Measurements from ENCODE around the gene PHLDA2. TPM values are rescaled to one million over a fixed set of nuclear protein-coding genes. Genes with fewer than 3 reads are reported as not detected.

PHLDA2 gene
- total RNA-seq, 1 experiment from 2014 or later, result 101 TPM

DNA sequence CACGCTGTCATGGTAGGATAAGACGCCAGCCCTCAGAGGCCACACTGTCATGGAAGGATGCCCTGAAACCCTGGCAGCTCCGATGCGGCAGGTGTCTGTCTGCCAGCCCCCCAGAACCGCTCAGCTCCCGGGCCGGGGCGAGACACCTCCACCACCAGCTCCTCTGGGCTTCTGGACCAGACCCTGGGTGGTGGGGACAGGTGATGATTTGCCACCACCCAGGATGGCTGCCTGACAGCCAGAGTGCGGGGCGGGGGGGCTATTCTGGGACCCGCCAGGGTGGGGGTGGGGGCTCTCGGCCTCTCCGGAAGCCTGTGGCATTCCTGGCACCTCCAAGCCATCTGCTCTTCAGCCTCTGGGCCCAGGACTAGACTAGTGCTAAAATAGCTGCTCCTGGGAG lies 9.4 kb downstream of the PHLDA2 start:
- Histone ChIP-seq H3F3A (ENCODE audit: low read length, unreplicated experiment) (no peaks in the 10 kb centered on the region), H3K4me3 (ENCODE audit: low read length) (no peak overlapping the region), H3K9me3 (ENCODE audit: low read length) (no peaks in the 10 kb centered on the region), H4K20me1 (ENCODE audit: low read length) (no peaks in the 10 kb centered on the region; the same call in 1 of the 2 replicates), H3K27ac (ENCODE audit: low read length) (no peak overlapping the region), H3K27me3 (ENCODE audit: low read length) (no peaks in the 10 kb centered on the region), H3K4me2 (ENCODE audit: low read length) (no peak overlapping the region), H3K79me2 (ENCODE audit: low read length) (peaks cover 2% of the 10 kb centered on the region; the same call in 1 of the 2 replicates), H3K9me2 (replicated peaks; ENCODE audit: low read length) (no peaks in the 10 kb centered on the region), H3K36me3 (ENCODE audit: low read depth, low read length) (no peaks in the 10 kb centered on the region), H3K9ac (ENCODE audit: low read length) (no peak overlapping the region), H3K4me1 (ENCODE audit: insufficient read depth, low read length) (peaks cover 9% of the 10 kb centered on the region), H2AFZ (ENCODE audit: low read length) (no peak overlapping the region)
- ChIA-PET CTCF (no interaction called here), POLR2A (ENCODE audit: unreplicated experiment) (no interaction called here)
- DNase-seq (no peak), ATAC-seq (no peak)
- intact Hi-C loops (cut with micrococcal nuclease), result no loop called here
- TF ChIP-seq, protein P1, sequence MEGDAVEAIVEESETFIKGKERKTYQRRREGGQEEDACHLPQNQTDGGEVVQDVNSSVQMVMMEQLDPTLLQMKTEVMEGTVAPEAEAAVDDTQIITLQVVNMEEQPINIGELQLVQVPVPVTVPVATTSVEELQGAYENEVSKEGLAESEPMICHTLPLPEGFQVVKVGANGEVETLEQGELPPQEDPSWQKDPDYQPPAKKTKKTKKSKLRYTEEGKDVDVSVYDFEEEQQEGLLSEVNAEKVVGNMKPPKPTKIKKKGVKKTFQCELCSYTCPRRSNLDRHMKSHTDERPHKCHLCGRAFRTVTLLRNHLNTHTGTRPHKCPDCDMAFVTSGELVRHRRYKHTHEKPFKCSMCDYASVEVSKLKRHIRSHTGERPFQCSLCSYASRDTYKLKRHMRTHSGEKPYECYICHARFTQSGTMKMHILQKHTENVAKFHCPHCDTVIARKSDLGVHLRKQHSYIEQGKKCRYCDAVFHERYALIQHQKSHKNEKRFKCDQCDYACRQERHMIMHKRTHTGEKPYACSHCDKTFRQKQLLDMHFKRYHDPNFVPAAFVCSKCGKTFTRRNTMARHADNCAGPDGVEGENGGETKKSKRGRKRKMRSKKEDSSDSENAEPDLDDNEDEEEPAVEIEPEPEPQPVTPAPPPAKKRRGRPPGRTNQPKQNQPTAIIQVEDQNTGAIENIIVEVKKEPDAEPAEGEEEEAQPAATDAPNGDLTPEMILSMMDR (conservative IDR thresholded peaks at IDR 0.05; ENCODE audit: low read depth, low read length), result no peak
- no peak for TF ChIP-seq EZH2phosphoT487 (IDR thresholded peaks at IDR 0.05; ENCODE audit: borderline replicate concordance, low read length)
- no TSS peak for BruUV-seq (replicated peaks)

DNA sequence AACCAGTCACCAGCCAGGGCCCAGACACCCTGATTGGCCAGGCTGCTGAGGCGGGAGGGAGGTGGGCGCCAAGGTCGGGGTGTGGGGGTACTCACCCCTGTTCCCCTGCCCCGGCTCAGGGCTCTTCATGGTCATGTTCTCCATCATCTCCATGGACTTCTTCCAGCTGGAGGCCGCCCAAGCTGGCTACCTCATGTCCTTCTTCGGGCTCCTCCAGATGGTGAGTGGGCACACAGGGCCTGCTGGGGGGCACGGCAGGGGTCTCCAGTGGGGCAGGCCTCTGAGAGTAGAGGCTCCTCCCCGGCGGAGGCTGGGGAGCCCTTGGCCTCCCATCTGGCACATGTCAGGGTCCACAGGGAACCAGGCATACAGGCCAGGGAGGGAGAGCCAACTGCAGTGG lies 10.0 kb downstream of the PHLDA2 start:
- Histone ChIP-seq H3K9me2 (replicated peaks; ENCODE audit: low read length) (no peaks in the 10 kb centered on the region), H3K79me2 (ENCODE audit: low read length) (no peaks in the 10 kb centered on the region), H3K4me3 (ENCODE audit: low read length) (no peak overlapping the region), H3K4me2 (ENCODE audit: low read length) (no peak overlapping the region), H3K9me3 (ENCODE audit: low read length) (no peaks in the 10 kb centered on the region), H3K27ac (ENCODE audit: low read length) (no peak overlapping the region), H3F3A (ENCODE audit: low read length, unreplicated experiment) (no peaks in the 10 kb centered on the region), H3K27me3 (ENCODE audit: low read length) (no peaks in the 10 kb centered on the region), H3K4me1 (ENCODE audit: insufficient read depth, low read length) (peaks cover 4% of the 10 kb centered on the region), H3K9ac (ENCODE audit: low read length) (no peak overlapping the region), H3K36me3 (ENCODE audit: low read depth, low read length) (no peaks in the 10 kb centered on the region), H4K20me1 (ENCODE audit: low read length) (no peaks in the 10 kb centered on the region), H2AFZ (ENCODE audit: low read length) (no peak overlapping the region)
- CTCF ChIA-PET, result no interaction called here
- DNase-seq (no peak), ATAC-seq (no peak)
- POLR2A ChIA-PET (ENCODE audit: unreplicated experiment), result no interaction called here
- no peak for TF ChIP-seq EZH2 (IDR thresholded peaks at IDR 0.05; ENCODE audit: low read length, unreplicated experiment)
- TF ChIP-seq, protein P1 (conservative IDR thresholded peaks at IDR 0.05; ENCODE audit: low read depth, low read length), result no peak
- no peak for TF ChIP-seq EZH2phosphoT487 (IDR thresholded peaks at IDR 0.05; ENCODE audit: borderline replicate concordance, low read length)
- no TSS peak for BruUV-seq (replicated peaks)
- intact Hi-C loops (cut with micrococcal nuclease), result no loop called here

DNA sequence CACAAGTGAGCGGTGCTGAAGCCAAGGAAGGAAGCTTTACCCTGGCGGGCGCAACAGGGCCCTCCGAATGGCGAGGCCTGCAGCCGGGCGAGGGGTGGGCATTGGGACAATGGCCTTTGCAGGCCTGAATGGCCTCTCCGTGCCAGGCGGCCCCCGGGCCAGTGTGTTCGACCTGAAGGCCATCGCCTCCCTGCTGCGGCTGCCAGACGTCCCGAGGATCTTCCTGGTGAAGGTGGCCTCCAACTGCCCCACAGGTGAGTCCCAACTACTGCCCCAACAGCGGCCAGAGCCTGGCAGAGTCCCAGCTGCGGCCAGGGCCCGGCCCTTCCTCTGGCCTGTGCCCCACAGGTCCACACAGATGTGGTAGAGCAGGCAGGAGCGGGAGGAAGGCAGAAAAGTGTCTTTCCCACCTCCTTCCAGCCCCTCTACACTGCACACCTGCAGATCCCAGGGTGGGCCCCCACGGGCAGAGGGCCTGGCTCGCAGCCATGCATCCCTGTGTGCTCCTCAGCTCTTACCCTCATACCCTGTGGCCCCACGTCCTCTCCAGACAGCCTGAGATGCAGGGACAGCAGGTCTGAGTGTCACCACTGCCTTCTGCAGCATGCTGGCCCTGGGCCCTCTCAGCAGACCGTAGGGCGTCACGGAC lies 11.3 kb downstream of the PHLDA2 start:
- Histone ChIP-seq H3K27ac (ENCODE audit: low read length) (no peak overlapping the region), H3K27me3 (ENCODE audit: low read length) (no peaks in the 10 kb centered on the region), H3K9me2 (replicated peaks; ENCODE audit: low read length) (no peaks in the 10 kb centered on the region), H3K9ac (ENCODE audit: low read length) (no peak overlapping the region), H3K36me3 (ENCODE audit: low read depth, low read length) (no peaks in the 10 kb centered on the region), H3K4me3 (ENCODE audit: low read length) (no peak overlapping the region), H2AFZ (ENCODE audit: low read length) (no peak overlapping the region), H3K4me1 (ENCODE audit: insufficient read depth, low read length) (peaks cover 11% of the 10 kb centered on the region), H3F3A (ENCODE audit: low read length, unreplicated experiment) (no peaks in the 10 kb centered on the region), H3K9me3 (ENCODE audit: low read length) (no peaks in the 10 kb centered on the region), H4K20me1 (ENCODE audit: low read length) (no peaks in the 10 kb centered on the region), H3K79me2 (ENCODE audit: low read length) (no peaks in the 10 kb centered on the region), H3K4me2 (ENCODE audit: low read length) (no peak overlapping the region)
- intact Hi-C loops (cut with micrococcal nuclease), result no loop called here
- no peak for DNase-seq
- no TSS peak for BruUV-seq (replicated peaks)
- no peak for ATAC-seq
- ChIA-PET CTCF (no interaction called here), POLR2A (ENCODE audit: unreplicated experiment) (no interaction called here)
- TF ChIP-seq EZH2phosphoT487 (IDR thresholded peaks at IDR 0.05; ENCODE audit: borderline replicate concordance, low read length) (no peak), EZH2 (IDR thresholded peaks at IDR 0.05; ENCODE audit: low read length, unreplicated experiment) (no peak)
- TF ChIP-seq, protein P1 (conservative IDR thresholded peaks at IDR 0.05; ENCODE audit: low read depth, low read length), result no peak
